ENCODE measurements around the gene UGGT1. TPM values are rescaled to one million over a fixed set of nuclear protein-coding genes. Genes with fewer than 3 reads are reported as not detected.

The UGGT1 gene
- total RNA-seq, 1 experiment from 2014 or later, result 77.5 TPM

DNA sequence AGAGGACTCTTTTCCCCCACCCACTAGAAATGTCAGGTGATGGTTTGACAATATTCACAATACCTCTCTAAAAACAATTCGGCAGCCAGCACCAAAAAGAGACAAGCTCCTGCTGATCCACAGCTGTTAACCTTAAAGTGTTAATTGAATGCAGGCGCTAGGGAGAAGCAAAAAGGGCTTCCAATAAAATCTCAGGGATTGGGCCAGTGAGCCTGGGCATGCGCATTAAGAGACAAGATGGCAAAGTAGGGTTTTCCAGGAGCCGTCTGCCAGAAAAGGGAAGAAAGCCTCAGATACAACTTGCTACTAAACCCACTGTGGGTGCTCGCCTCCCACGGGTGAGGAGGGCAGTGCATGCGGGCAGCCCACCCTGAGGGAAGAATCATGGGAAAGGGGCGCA lies 128.9 kb downstream of the UGGT1 start:
- Histone ChIP-seq H3K4me1 (no peaks in the 10 kb centered on the region), H3K9me3 (no peaks in the 10 kb centered on the region), H3K4me3 (ENCODE audit: low read depth, low read length) (no peak overlapping the region), H3K36me3 (ENCODE audit: control insufficient read depth, insufficient read depth, low read length) (no peaks in the 10 kb centered on the region), H3K27me3 (replicated peaks; ENCODE audit: control insufficient read depth, insufficient read depth, low read length) (no peaks in the 10 kb centered on the region)
- TF ChIP-seq CTCF (IDR thresholded peaks at IDR 0.05; ENCODE audit: insufficient read depth in 1 of 2, low read depth in 1 of 2, low read length in 1 of 2, severe bottlenecking in 1 of 2, unreplicated experiment in 1 of 2), result no peak
- DNase-seq, result no peak
- Mint-ChIP-seq H3K4me1 (ENCODE audit: low read depth, unreplicated experiment) (no peaks in the 10 kb centered on the region), H3K36me3 (ENCODE audit: insufficient read depth, unreplicated experiment) (no peaks in the 10 kb centered on the region), H3K27ac (ENCODE audit: unreplicated experiment) (no peak overlapping the region), H3K27me3 (ENCODE audit: insufficient read depth, unreplicated experiment) (no peaks in the 10 kb centered on the region), H3K9me3 (ENCODE audit: unreplicated experiment) (no peaks in the 10 kb centered on the region), H3K4me3 (ENCODE audit: unreplicated experiment) (no peak overlapping the region)
- intact Hi-C loops (cut with micrococcal nuclease; ENCODE audit: unreplicated experiment), result no loop called here
- ChIA-PET POLR2A (no interaction called here), CTCF (no interaction called here)
- BruUV-seq (replicated peaks), result no TSS peak

DNA sequence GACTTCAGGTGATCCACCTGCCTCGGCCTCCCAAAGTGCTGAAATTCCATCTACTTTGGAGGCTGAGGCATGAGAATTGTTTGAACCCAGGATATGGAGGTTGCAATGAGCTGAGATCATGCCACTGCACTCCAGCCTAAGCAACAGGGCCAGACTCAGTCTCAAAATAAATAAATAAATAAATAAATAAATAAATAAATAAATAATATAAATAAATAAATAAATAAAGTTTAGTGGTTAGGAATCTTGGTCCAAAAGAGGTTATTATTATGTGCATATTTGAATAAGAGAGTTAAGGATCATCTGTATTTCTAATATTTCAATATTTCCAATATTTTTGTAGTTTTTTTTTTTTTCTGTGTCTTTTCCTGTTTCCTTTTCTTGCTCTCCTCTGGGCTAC lies 136.9 kb downstream of the UGGT1 start:
- H3K4me3 ChIP-seq (ENCODE audit: low read depth, low read length), result no peak overlapping the region
- no TSS peak for BruUV-seq (replicated peaks)
- ChIA-PET POLR2A (no interaction called here), CTCF (interaction anchor here (0.6 kb wide), 1 partner anchor 232 kb away, joined by 5 read pairs; no protein-coding TSS in a partner anchor)
- no peaks in the 10 kb centered on the region for H3K27me3 ChIP-seq (replicated peaks; ENCODE audit: control insufficient read depth, insufficient read depth, low read length)
- no peak overlapping the region for H3K4me3 Mint-ChIP-seq (ENCODE audit: unreplicated experiment)
- DNase-seq, result no peak
- intact Hi-C loops (cut with micrococcal nuclease; ENCODE audit: unreplicated experiment), result no loop called here
- H3K36me3 ChIP-seq (ENCODE audit: control insufficient read depth, insufficient read depth, low read length), result no peaks in the 10 kb centered on the region
- no peaks in the 10 kb centered on the region for H3K9me3 ChIP-seq
- H3K4me1 Mint-ChIP-seq (ENCODE audit: low read depth, unreplicated experiment), result no peaks in the 10 kb centered on the region
- H3K27me3 Mint-ChIP-seq (ENCODE audit: insufficient read depth, unreplicated experiment), result no peaks in the 10 kb centered on the region
- no peaks in the 10 kb centered on the region for H3K9me3 Mint-ChIP-seq (ENCODE audit: unreplicated experiment)
- no peaks in the 10 kb centered on the region for H3K4me1 ChIP-seq
- no peak overlapping the region for H3K27ac Mint-ChIP-seq (ENCODE audit: unreplicated experiment)
- TF ChIP-seq CTCF (IDR thresholded peaks at IDR 0.05; ENCODE audit: insufficient read depth in 1 of 2, low read depth in 1 of 2, low read length in 1 of 2, severe bottlenecking in 1 of 2, unreplicated experiment in 1 of 2), result no peak
- H3K36me3 Mint-ChIP-seq (ENCODE audit: insufficient read depth, unreplicated experiment), result no peaks in the 10 kb centered on the region

DNA sequence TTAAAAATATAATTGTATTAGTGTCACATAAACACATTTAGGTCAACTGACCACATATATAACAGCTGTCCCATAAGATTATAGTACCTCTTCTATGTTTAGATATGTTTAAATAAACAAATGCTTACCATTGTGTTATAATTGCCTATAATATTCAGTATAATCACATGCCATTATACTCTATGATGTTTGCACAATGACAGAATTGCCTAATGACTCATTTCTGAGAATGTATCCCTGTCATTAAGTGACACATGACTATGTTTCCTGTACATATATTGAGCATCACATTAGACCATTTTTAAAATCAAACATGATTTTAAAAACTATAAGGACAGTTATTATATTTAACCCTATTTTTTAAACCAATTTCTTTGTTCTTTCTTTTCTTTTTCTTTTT lies 137.9 kb downstream of the UGGT1 start:
- no TSS peak for BruUV-seq (replicated peaks)
- no peak overlapping the region for H3K4me3 ChIP-seq (ENCODE audit: low read depth, low read length)
- intact Hi-C loops (cut with micrococcal nuclease; ENCODE audit: unreplicated experiment), result no loop called here
- no peaks in the 10 kb centered on the region for H3K27me3 ChIP-seq (replicated peaks; ENCODE audit: control insufficient read depth, insufficient read depth, low read length)
- ChIA-PET POLR2A (no interaction called here), CTCF (no interaction called here)
- TF ChIP-seq CTCF (IDR thresholded peaks at IDR 0.05; ENCODE audit: insufficient read depth in 1 of 2, low read depth in 1 of 2, low read length in 1 of 2, severe bottlenecking in 1 of 2, unreplicated experiment in 1 of 2), result no peak
- no peaks in the 10 kb centered on the region for H3K9me3 ChIP-seq
- Mint-ChIP-seq H3K4me3 (ENCODE audit: unreplicated experiment) (no peak overlapping the region), H3K27ac (ENCODE audit: unreplicated experiment) (no peak overlapping the region), H3K36me3 (ENCODE audit: insufficient read depth, unreplicated experiment) (no peaks in the 10 kb centered on the region), H3K9me3 (ENCODE audit: unreplicated experiment) (no peaks in the 10 kb centered on the region), H3K4me1 (ENCODE audit: low read depth, unreplicated experiment) (no peaks in the 10 kb centered on the region), H3K27me3 (ENCODE audit: insufficient read depth, unreplicated experiment) (no peaks in the 10 kb centered on the region)
- no peak for DNase-seq
- no peaks in the 10 kb centered on the region for H3K36me3 ChIP-seq (ENCODE audit: control insufficient read depth, insufficient read depth, low read length)
- no peaks in the 10 kb centered on the region for H3K4me1 ChIP-seq
